ENCODE data around the gene PFKFB3.

The PFKFB3 gene

DNA sequence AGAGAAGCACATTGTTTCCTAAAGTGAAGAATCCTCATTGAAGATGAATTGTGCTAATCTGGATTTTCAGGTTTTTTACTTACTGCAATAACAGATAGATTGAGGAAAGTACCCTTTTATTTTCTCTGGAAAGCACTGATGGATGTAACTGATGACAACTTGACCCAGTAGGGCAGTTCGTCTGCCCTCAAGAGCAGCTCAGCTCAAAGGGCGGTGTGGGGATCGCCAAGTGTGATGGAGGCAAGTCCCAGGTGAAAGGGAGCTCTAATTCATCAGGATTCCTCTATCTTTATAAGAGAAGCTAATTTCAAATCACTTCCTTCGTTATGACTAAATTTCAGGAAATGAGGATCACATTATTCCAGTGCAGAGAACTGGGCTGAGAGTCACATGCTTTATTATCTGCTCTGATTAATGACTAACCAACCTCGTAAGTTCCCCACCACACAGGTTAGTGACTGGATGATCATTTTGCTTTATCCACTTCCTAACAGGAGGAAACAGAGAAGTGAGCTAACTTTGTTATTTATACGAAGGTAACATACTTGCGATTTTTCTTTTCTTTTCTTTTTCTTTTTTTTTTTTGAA lies 98.8 kb downstream of the PFKFB3 start:
- in situ Hi-C loops (cut with MboI; ENCODE audit: low pct_unique_long_range_greater_than_20kb, low sequenced_read_pairs, unreplicated experiment): no loop called here
- TF ChIP-seq, protein P1, sequence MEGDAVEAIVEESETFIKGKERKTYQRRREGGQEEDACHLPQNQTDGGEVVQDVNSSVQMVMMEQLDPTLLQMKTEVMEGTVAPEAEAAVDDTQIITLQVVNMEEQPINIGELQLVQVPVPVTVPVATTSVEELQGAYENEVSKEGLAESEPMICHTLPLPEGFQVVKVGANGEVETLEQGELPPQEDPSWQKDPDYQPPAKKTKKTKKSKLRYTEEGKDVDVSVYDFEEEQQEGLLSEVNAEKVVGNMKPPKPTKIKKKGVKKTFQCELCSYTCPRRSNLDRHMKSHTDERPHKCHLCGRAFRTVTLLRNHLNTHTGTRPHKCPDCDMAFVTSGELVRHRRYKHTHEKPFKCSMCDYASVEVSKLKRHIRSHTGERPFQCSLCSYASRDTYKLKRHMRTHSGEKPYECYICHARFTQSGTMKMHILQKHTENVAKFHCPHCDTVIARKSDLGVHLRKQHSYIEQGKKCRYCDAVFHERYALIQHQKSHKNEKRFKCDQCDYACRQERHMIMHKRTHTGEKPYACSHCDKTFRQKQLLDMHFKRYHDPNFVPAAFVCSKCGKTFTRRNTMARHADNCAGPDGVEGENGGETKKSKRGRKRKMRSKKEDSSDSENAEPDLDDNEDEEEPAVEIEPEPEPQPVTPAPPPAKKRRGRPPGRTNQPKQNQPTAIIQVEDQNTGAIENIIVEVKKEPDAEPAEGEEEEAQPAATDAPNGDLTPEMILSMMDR (IDR thresholded peaks at IDR 0.05; ENCODE audit: extremely low read depth, insufficient read depth, missing control alignments): no peak
- DNase-seq (ENCODE audit: low spot score): no peak
